Measurements from ENCODE around the gene TRIM63. TPM values are rescaled to one million over a fixed set of nuclear protein-coding genes. Genes with fewer than 3 reads are reported as not detected.

The TRIM63 gene
- total RNA-seq, result not detected
- total RNA-seq (2013), result not detected
- total RNA-seq, result 0 to 0.08 (median 0) reads per million in 29 experiments

DNA sequence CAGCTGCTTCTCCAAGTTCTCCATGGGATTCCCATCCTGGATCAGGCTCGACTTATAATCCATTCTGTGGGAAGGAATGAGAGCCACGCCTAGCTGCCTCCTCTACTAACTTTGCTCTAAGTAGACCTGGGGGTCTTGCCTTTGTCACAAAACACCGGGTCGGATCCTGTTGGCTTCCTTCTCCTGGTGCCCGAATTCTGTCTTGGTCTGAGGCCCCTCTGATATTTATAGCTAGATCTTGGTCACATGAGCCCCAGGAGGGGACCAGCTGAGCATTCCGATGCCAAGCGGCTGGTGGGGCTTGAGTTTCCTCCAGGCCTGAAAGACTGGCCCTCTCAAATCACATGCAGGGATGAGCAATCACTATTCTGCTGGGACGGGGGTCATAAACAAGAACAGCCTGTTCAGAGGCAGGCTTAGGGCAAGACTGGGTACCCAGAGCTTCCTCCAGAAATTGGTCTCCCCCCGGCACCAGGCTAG, at the start of gene TRIM63:
TRIM63 (minus strand) TSS at position 199 of the 480 bp plus-strand sequence; CDS start at position 63, 136 bp downstream.
- no peaks in the 10 kb centered on the region for H3K4me1 ChIP-seq (ENCODE audit: control insufficient read depth in 1 of 2, extremely low read depth in 1 of 2, insufficient read depth in 2 of 2, low read length in 2 of 2)
- H3K4me3 Mint-ChIP-seq, result no peak within 1 kb of the TSS
- DNase-seq, result no peak
- H3K27me3 Mint-ChIP-seq, result peaks cover 16 to 24% of the 10 kb centered on the region in 2 donors
- H3K27ac Mint-ChIP-seq, result no peak within 1 kb of the TSS
- no peaks in the 10 kb centered on the region for H3K36me3 ChIP-seq (ENCODE audit: control insufficient read depth in 2 of 2, extremely low read depth in 1 of 2, insufficient read depth in 1 of 2, low read length in 1 of 2)
- ChIA-PET POLR2A (no interaction called here), CTCF (no interaction called here)
- H3K4me3 ChIP-seq (ENCODE audit: control insufficient read depth in 1 of 2, extremely low read depth in 1 of 2, low read length in 1 of 2), result no peak within 1 kb of the TSS
- no peaks in the 10 kb centered on the region for H3K36me3 Mint-ChIP-seq
- no peak within 1 kb of the TSS for H3K27ac ChIP-seq (ENCODE audit: low read length)
- no peak for ATAC-seq (replicated peaks in 1 of 4)
- peaks cover 0 to 40% of the 10 kb centered on the region in 2 experiments for H3K27me3 ChIP-seq (replicated peaks in 1 of 2; ENCODE audit: control insufficient read depth in 2 of 2, extremely low read depth in 1 of 2, insufficient read depth in 2 of 2, low read length in 1 of 2)
- H3K9me3 Mint-ChIP-seq, result no peaks in the 10 kb centered on the region
- H3K4me1 Mint-ChIP-seq, result no peaks in the 10 kb centered on the region
- 60% methylated on average over 7 of the region's 9 CpGs for WGBS (ENCODE audit: insufficient coverage)
- H3K9me3 ChIP-seq, result no peaks in the 10 kb centered on the region

DNA sequence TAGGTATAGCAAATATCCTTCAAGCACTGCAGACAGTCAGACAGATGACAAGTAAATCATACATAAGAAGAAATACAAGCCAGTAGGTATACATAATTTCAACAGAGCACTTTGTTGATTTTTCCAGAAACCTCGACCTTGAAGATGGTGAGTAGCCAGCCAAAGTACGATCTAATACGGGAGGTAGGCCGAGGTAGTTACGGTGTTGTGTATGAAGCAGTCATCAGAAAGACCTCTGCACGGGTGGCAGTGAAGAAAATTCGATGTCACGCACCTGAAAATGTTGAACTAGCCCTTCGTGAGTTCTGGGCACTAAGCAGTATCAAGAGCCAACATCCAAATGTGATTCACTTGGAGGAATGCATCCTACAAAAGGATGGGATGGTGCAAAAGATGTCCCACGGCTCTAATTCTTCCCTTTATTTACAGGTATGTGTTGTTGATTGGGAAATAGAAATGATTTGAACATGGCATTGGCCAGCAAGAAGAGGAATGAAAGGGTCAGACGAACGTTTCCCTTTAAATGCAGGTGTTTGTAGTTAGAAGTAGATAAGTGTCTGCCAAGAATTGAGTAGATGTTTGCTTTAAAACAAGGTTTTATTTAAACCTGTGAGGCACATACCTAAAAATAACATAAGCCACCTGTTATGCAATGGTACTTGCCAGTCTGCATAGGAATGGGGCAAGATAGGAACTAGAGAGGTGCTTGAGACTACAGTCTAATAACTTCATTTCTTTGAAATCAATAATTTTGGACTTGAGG, 46.9 kb upstream of the TRIM63 start:
- Mint-ChIP-seq H3K9me3 (no peaks in the 10 kb centered on the region), H3K27me3 (no peaks in the 10 kb centered on the region), H3K36me3 (peaks cover 22% of the 10 kb centered on the region), H3K4me3 (peak overlapping the region; percentile 11 to 43 (median 22)), H3K4me1 (peaks cover 33 to 48% (median 46%) of the 10 kb centered on the region in 3 donors), H3K27ac (no peak overlapping the region)
- POLR2A ChIA-PET, result no interaction called here
- WGBS (ENCODE audit: insufficient coverage), result 98% methylated on average over 8 of the region's 12 CpGs
- CTCF ChIA-PET, result interaction anchor here in 1 of 2 donors (0.7 to 1.4 kb wide), 6 partner anchors 9 to 31 kb away, joined by 3 to 8 read pairs (median 5); no protein-coding TSS in a partner anchor
- DNase-seq, result no peak
- ATAC-seq (replicated peaks in 1 of 4), result no peak
- Histone ChIP-seq H3K27me3 (replicated peaks in 1 of 2; ENCODE audit: control insufficient read depth in 2 of 2, extremely low read depth in 1 of 2, insufficient read depth in 2 of 2, low read length in 1 of 2) (no peaks in the 10 kb centered on the region), H3K9me3 (no peaks in the 10 kb centered on the region), H3K4me3 (ENCODE audit: control insufficient read depth in 1 of 2, extremely low read depth in 1 of 2, low read length in 1 of 2) (no peak overlapping the region), H3K36me3 (ENCODE audit: control insufficient read depth in 2 of 2, extremely low read depth in 1 of 2, insufficient read depth in 1 of 2, low read length in 1 of 2) (peaks cover 4 to 30% of the 10 kb centered on the region in 2 donors), H3K4me1 (ENCODE audit: control insufficient read depth in 1 of 2, extremely low read depth in 1 of 2, insufficient read depth in 2 of 2, low read length in 2 of 2) (peaks cover 7 to 16% of the 10 kb centered on the region in 2 experiments), H3K27ac (ENCODE audit: low read length) (no peak overlapping the region)

DNA sequence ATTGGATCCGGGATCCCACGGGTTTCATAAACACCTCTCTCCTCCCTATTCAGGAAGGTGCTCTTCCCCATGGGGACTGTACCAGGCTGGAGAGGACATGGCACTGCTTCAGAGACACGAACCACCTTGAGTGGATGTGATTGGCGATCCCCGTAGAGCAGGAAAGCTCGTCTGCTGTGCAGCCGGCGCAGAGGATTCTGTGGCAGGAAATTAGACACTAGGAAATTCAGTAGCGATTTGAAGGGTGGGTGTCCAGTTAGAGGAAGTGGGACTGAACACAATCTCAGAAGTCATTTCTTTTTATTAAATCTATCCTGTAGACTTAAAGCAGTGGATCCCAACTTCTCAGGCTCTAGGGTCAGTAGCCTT, 45.0 kb upstream of the TRIM63 start:
- no peaks in the 10 kb centered on the region for H3K9me3 Mint-ChIP-seq
- CTCF ChIA-PET, result interaction anchor here in 1 of 2 donors (0.9 to 1.5 kb wide), 2 partner anchors 14 to 123 kb away, joined by 3 to 6 read pairs; no protein-coding TSS in a partner anchor

DNA sequence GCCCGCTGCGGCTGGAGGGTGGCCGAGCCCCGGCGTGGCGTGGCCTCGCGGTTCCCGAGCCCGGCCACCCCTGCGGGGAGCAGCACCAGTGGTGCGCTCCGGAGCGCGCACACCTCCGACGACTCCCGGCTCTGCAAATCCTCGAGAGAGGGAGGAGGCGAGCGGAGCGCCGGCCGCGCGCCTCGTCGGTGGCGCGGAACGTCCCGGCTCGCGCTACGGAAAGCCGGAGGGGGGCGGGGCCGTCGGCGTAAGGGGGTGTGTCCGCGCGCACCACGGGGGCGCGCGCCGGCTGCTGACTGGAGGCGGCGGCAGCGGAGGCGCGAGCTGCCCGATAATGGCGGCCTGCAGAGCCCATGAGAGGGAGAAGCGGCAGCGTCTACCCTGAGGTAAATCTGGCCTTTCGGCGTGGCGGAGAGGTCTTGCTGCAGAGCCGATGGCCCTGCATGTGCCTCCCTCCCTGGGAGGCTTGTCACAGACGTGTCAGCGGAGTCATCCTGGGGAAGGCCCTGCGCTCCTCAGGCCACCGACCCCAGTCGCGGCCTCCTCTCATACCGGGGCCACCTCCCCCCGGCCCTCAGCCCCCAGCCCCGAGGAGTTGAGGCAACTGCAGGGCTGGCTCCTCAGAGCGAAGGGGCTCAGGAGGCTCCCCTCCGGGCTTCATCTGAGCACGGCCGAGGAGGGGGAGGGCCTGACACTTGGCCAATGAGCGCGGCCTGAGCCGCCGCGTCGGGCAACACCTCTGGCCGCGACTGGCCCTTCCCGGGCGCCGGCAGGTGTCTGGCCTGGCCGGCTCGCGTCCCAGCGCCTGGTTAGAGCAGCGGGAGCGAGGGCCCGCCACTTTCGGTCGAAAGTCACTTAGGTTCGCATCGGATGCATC, 44.3 kb upstream of the TRIM63 start, which contains the start of gene PDIK1L:
PDIK1L (plus strand) TSS at position 295 of the 877 bp plus-strand sequence. CDS start 2,485 bp downstream, outside the sequence.
- H3K27me3 ChIP-seq (replicated peaks in 1 of 2; ENCODE audit: control insufficient read depth in 2 of 2, extremely low read depth in 1 of 2, insufficient read depth in 2 of 2, low read length in 1 of 2), result no peaks in the 10 kb centered on the region
- DNase-seq, result peak; percentile 89 to 98 (median 94)
- Mint-ChIP-seq H3K27me3 (no peaks in the 10 kb centered on the region), H3K9me3 (no peaks in the 10 kb centered on the region), H3K4me3 (peak within 1 kb of the TSS; percentile 85 to 95 (median 91)), H3K36me3 (peaks cover 8% of the 10 kb centered on the region), H3K4me1 (peaks cover 26 to 39% (median 36%) of the 10 kb centered on the region in 3 donors), H3K27ac (peak within 1 kb of the TSS; percentile 90 to 94)
- WGBS (ENCODE audit: insufficient coverage), result under 1% methylated on average over 96 of the region's 96 CpGs
- peak within 1 kb of the TSS; percentile 87 to 99 for H3K4me3 ChIP-seq (ENCODE audit: control insufficient read depth in 1 of 2, extremely low read depth in 1 of 2, low read length in 1 of 2)
- peaks cover 7 to 16% of the 10 kb centered on the region in 2 experiments for H3K4me1 ChIP-seq (ENCODE audit: control insufficient read depth in 1 of 2, extremely low read depth in 1 of 2, insufficient read depth in 2 of 2, low read length in 2 of 2)
- peak; percentile 86 to 89 (median 88) for ATAC-seq (replicated peaks in 1 of 4)
- POLR2A ChIA-PET, result interaction anchor here in 1 of 2 donors (1.9 kb wide), 1 partner anchor 15 kb away, joined by 11 read pairs; no protein-coding TSS in a partner anchor
- CTCF ChIA-PET, result interaction anchor here in 1 of 2 donors (0.8 to 1.5 kb wide), 3 partner anchors 15 to 123 kb away, joined by 3 to 6 read pairs (median 4); partner anchors contain the start of gene CEP85
- H3K27ac ChIP-seq (ENCODE audit: low read length), result peak within 1 kb of the TSS; percentile 34
- H3K9me3 ChIP-seq, result no peaks in the 10 kb centered on the region
- H3K36me3 ChIP-seq (ENCODE audit: control insufficient read depth in 2 of 2, extremely low read depth in 1 of 2, insufficient read depth in 1 of 2, low read length in 1 of 2), result peaks cover 0 to 18% of the 10 kb centered on the region in 2 donors

More for the DNA sequence above, 45.0 kb upstream of the TRIM63 start:
- H3K4me3 Mint-ChIP-seq, result peak overlapping the region; percentile 85 to 93 (median 91)
- WGBS (ENCODE audit: insufficient coverage), result 5% methylated on average over 3 of the region's 9 CpGs
- peak overlapping the region; percentile 88 to 89 for H3K27ac Mint-ChIP-seq
- no peaks in the 10 kb centered on the region for H3K27me3 Mint-ChIP-seq
- peaks cover 7 to 16% of the 10 kb centered on the region in 2 experiments for H3K4me1 ChIP-seq (ENCODE audit: control insufficient read depth in 1 of 2, extremely low read depth in 1 of 2, insufficient read depth in 2 of 2, low read length in 2 of 2)
- H3K36me3 Mint-ChIP-seq, result peaks cover 10% of the 10 kb centered on the region
- POLR2A ChIA-PET, result interaction anchor here in 1 of 2 donors (1.9 kb wide), 1 partner anchor 14 kb away, joined by 11 read pairs; no protein-coding TSS in a partner anchor
- ATAC-seq (replicated peaks in 1 of 4), result no peak
- no peaks in the 10 kb centered on the region for H3K9me3 ChIP-seq
- no peak overlapping the region for H3K27ac ChIP-seq (ENCODE audit: low read length)
- DNase-seq, result peak in 5 of 35 experiments; percentile 9 to 30 (median 13)
- H3K4me1 Mint-ChIP-seq, result peaks cover 26 to 39% (median 38%) of the 10 kb centered on the region in 3 donors
- peak overlapping the region; percentile 87 to 99 for H3K4me3 ChIP-seq (ENCODE audit: control insufficient read depth in 1 of 2, extremely low read depth in 1 of 2, low read length in 1 of 2)
- H3K27me3 ChIP-seq (replicated peaks in 1 of 2; ENCODE audit: control insufficient read depth in 2 of 2, extremely low read depth in 1 of 2, insufficient read depth in 2 of 2, low read length in 1 of 2), result no peaks in the 10 kb centered on the region
- peaks cover 0 to 19% of the 10 kb centered on the region in 2 donors for H3K36me3 ChIP-seq (ENCODE audit: control insufficient read depth in 2 of 2, extremely low read depth in 1 of 2, insufficient read depth in 1 of 2, low read length in 1 of 2)

DNA sequence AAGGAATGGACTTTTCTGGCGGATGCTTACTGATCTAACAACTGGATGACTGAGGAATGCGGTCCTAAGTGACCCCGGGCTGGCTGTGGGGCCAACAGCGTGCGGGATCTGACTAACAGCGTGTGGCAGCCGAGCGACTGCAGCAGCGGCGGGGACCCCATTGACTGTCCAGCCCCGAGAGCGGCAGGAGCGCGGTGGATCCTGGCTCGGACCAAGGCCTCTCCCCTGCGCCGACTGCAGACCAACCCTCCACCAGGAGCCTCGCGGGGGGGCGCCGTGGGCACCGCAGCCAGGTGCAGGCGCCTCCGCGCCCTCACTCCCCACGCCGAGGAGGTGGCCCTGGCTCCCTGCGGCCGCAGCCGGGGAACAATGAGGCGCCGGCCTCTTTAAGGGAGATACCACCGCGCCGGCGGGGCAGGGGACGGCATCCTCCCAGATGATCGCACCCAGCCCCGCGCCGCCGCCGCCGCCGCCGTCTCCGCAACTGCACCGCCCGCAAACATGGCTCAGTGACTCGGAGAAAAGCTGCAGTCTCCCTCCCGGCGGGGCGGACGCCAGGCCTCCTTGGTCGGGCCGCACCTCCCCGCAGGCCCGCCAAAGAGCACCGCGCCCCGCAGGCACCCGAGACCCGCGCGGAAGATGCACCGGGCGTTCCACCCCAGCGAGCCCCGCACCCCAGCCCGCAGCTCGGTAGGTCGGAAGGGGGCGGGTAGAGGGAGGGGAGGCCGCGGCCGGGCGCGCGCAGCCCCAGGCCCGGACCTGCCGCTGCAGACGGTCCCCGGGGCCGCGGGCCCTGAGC, 43.5 kb upstream of the TRIM63 start:
- Mint-ChIP-seq H3K27me3 (no peaks in the 10 kb centered on the region), H3K27ac (peak overlapping the region; percentile 89 to 94), H3K9me3 (no peaks in the 10 kb centered on the region), H3K4me3 (peak overlapping the region; percentile 85 to 95 (median 88)), H3K36me3 (peaks cover 8% of the 10 kb centered on the region), H3K4me1 (peaks cover 26 to 39% (median 36%) of the 10 kb centered on the region in 3 donors)
- H3K27me3 ChIP-seq (replicated peaks in 1 of 2; ENCODE audit: control insufficient read depth in 2 of 2, extremely low read depth in 1 of 2, insufficient read depth in 2 of 2, low read length in 1 of 2), result no peaks in the 10 kb centered on the region
- POLR2A ChIA-PET, result interaction anchor here in 1 of 2 donors (0.6 to 1.9 kb wide), 2 partner anchors 12 to 16 kb away, joined by 5 to 11 read pairs; no protein-coding TSS in a partner anchor
- DNase-seq, result peak; percentile 47 to 84 (median 69)
- peak; percentile 63 to 66 (median 63) for ATAC-seq (replicated peaks in 1 of 4)
- WGBS (ENCODE audit: insufficient coverage), result 1% methylated on average over 85 of the region's 85 CpGs
- peaks cover 7 to 16% of the 10 kb centered on the region in 2 experiments for H3K4me1 ChIP-seq (ENCODE audit: control insufficient read depth in 1 of 2, extremely low read depth in 1 of 2, insufficient read depth in 2 of 2, low read length in 2 of 2)
- peaks cover 0 to 17% of the 10 kb centered on the region in 2 donors for H3K36me3 ChIP-seq (ENCODE audit: control insufficient read depth in 2 of 2, extremely low read depth in 1 of 2, insufficient read depth in 1 of 2, low read length in 1 of 2)
- peak overlapping the region; percentile 62 for H3K4me3 ChIP-seq (ENCODE audit: control insufficient read depth in 1 of 2, extremely low read depth in 1 of 2, low read length in 1 of 2)
- H3K27ac ChIP-seq (ENCODE audit: low read length), result peak overlapping the region; percentile 34
- CTCF ChIA-PET, result interaction anchor here in 1 of 2 donors (0.8 to 1.0 kb wide), 3 partner anchors 15 to 123 kb away, joined by 3 to 4 read pairs (median 4); partner anchors contain the start of gene CEP85
- no peaks in the 10 kb centered on the region for H3K9me3 ChIP-seq

Measured in T-cell (primary cell).